Body of pancreas (tissue), 4 donors: ENCODE data around the gene MAPK1IP1L. TPM values are rescaled to one million over a fixed set of nuclear protein-coding genes. Genes with fewer than 3 reads are reported as not detected.
"Not testable (repeated sequence)": the region's sequence is repeated elsewhere in the genome, so short reads cannot be mapped to it uniquely, and the experiment has no call there.

Experiments used
- ATAC-seq: fragments of 150-250 bp; one replicate; pipeline ENCODE4 v1.9.1; 2016
- DNase-seq, 4 donors: peaks; one replicate each; pipeline ENCODE4 v3.0.0-alpha.2; 2019
- H3K27ac ChIP-seq, 4 donors: fragments of 200-600 bp; sonication (generic); 1 replicate in 3 of 4; 2 replicates in 1 of 4; pipeline versions ENCODE4 v1.5.1 to v1.6.1; 2016 to 2019; ENCODE audit warnings: mild to moderate bottlenecking in 1 of 4, mixed read lengths in 1 of 4, moderate library complexity in 1 of 4
- H3K27me3 ChIP-seq, 2 donors: fragments of 200-600 bp; sonication (generic); one replicate each; pipeline ENCODE4 v1.6.0; 2016; ENCODE audit warnings: mild to moderate bottlenecking in 1 of 2
- H3K36me3 ChIP-seq, 2 donors: fragments of 200-600 bp; sonication (generic); replicated peaks in 1 of 2; 2 replicates each; pipeline ENCODE4 v1.5.1; 2016; ENCODE audit warnings: low read depth in 2 of 2; ENCODE audit not compliant: insufficient read depth in 1 of 2
- H3K4me1 ChIP-seq: fragments of 200-600 bp; sonication (generic); one replicate; pipeline ENCODE4 v1.6.0; 2016
- H3K4me3 ChIP-seq, 2 donors: fragments of 200-600 bp; sonication (generic); 1 replicate in 1 of 2; 2 replicates in 1 of 2; pipeline ENCODE4 v1.5.1; 2016 to 2019
- H3K9me3 ChIP-seq, 3 donors: fragments of 200-600 bp; sonication (generic); 1 replicate in 2 of 3; 2 replicates in 1 of 3; pipeline ENCODE4 v1.5.1; 2016
- CTCF ChIP-seq, 7 experiments: fragments of 450-650 bp in 4 of 7; fragments of 200-600 bp in 3 of 7; sonication (generic) in 3 of 7; IDR thresholded peaks; one replicate each; pipeline ENCODE4 v1.5.1; 2016 to 2019; ENCODE audit warnings: antibody characterized with exemption in 7 of 7
- POLR2A ChIP-seq, 3 donors: fragments of 450-650 bp; IDR thresholded peaks; one replicate each; pipeline ENCODE4 v1.6.1; 2016; ENCODE audit warnings: antibody characterized with exemption in 3 of 3, mild to moderate bottlenecking in 2 of 3
- WGBS, 2 donors: methylation state at CpG; one replicate each; pipeline ENCODE4 v1.1.5; 2017; 5-methylcytosine and 5-hydroxymethylcytosine counted together
- intact Hi-C: fragments of 100-400 bp; cut with DNase I; formaldehyde crosslinking; loops from one replicate; pipeline ENCODE4 v1.15.1; 2023
- total RNA-seq, 2 donors: library from RNA; depleted of rRNA; stranded (reverse); fragments of >200 nt; gene quantifications; one replicate each; pipeline ENCODE4 v1.1.0, GENCODE V29; 2016

The MAPK1IP1L gene
- total RNA-seq, result 10 to 100 TPM in 1 of 2 donors, 1 to 10 TPM in 1; 7.9 to 13.2 TPM

- TF ChIP-seq CTCF (IDR thresholded peaks at IDR 0.05), result peak; percentile 99 to 100 (median 100)
- peak; percentile 99 for TF ChIP-seq POLR2A (IDR thresholded peaks at IDR 0.05)
- H3K27ac ChIP-seq, result peak within 1 kb of the TSS; percentile 93 to 100 (median 98)
- ATAC-seq (peak; percentile 97), DNase-seq (peak; percentile 88 to 93 (median 90))
- 0 to 1% methylated on average over 14 to 87 of the region's 98 CpGs for WGBS, 2 donors
- peaks cover 26% of the 10 kb centered on the region for H3K4me1 ChIP-seq
- H3K4me3 ChIP-seq, result peak within 1 kb of the TSS; percentile 79 to 94
- intact Hi-C loops, result no loop called here
- no peaks in the 10 kb centered on the region for H3K9me3 ChIP-seq
- no peaks in the 10 kb centered on the region for H3K27me3 ChIP-seq
- H3K36me3 ChIP-seq, result no peaks in the 10 kb centered on the region
These were observed at the start of gene MAPK1IP1L for GRCh38 chr14:55051423-55052268. MAPK1IP1L (plus strand) TSS chr14:55051647; CDS start chr14:55061684, 10,037 bp downstream.

DNA sequence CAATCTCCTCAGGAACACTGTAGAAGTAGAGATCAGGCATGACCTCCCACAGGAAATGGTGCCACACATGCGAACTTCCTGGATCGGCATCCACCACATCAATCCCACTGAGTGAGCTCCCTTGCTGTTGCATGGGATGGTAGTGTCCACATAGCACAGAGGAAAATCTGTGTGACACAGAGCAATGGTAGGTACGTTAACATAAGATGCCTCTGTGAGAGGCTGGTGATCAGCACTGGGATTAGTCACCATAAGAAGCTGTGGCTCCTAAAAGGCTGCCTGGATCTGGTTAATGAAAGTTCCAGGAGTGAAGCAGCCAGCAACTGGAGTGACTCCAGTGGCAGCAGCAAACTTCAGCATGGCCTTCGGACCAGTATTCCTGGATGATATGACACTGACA lies 46.4 kb upstream of the MAPK1IP1L start:
- no peaks in the 10 kb centered on the region for H3K9me3 ChIP-seq
- no peak for ATAC-seq
- H3K4me3 ChIP-seq, result no peak overlapping the region
- no peak overlapping the region for H3K27ac ChIP-seq
- 77 to 92% methylated on average over 2 to 4 of the region's 4 CpGs for WGBS, 2 donors
- DNase-seq, result no peak
- H3K27me3 ChIP-seq, result no peaks in the 10 kb centered on the region
- H3K36me3 ChIP-seq, result no peaks in the 10 kb centered on the region
- intact Hi-C loops, result no loop called here
- TF ChIP-seq CTCF (IDR thresholded peaks at IDR 0.05) (no peak), POLR2A (IDR thresholded peaks at IDR 0.05) (no peak)
- no peaks in the 10 kb centered on the region for H3K4me1 ChIP-seq

GRCh38 chr14:55015006-55015405 lies 36.4 kb upstream of the MAPK1IP1L start:
- no peak for ATAC-seq
- Histone ChIP-seq H3K4me1 (no peaks in the 10 kb centered on the region), H3K36me3 (no peaks in the 10 kb centered on the region), H3K4me3 (no peak overlapping the region), H3K9me3 (no peaks in the 10 kb centered on the region), H3K27me3 (no peaks in the 10 kb centered on the region), H3K27ac (no peak overlapping the region)
- DNase-seq, result no peak
- intact Hi-C loops, result no loop called here
- TF ChIP-seq POLR2A (IDR thresholded peaks at IDR 0.05) (no peak), CTCF (IDR thresholded peaks at IDR 0.05) (no peak)
- whole genome bisulfite sequencing, 2 donors, result 85 to 91% methylated on average over 2 of the region's 2 CpGs

- TF ChIP-seq POLR2A (IDR thresholded peaks at IDR 0.05) (no peak), CTCF (IDR thresholded peaks at IDR 0.05) (no peak)
- no peaks in the 10 kb centered on the region for H3K36me3 ChIP-seq
- H3K27me3 ChIP-seq, result no peaks in the 10 kb centered on the region
- H3K4me3 ChIP-seq, result no peak overlapping the region
- H3K27ac ChIP-seq, result no peak overlapping the region
- 79 to 91% methylated on average over 2 of the region's 2 CpGs for WGBS, 2 donors
- DNase-seq, result no peak
- ATAC-seq, result no peak
- intact Hi-C loops, result no loop called here
- H3K4me1 ChIP-seq, result no peaks in the 10 kb centered on the region
- no peaks in the 10 kb centered on the region for H3K9me3 ChIP-seq
These were observed 31.4 kb upstream of the MAPK1IP1L start for GRCh38 chr14:55019968-55020554.

GRCh38 chr14:55024365-55024764 lies 27.1 kb upstream of the MAPK1IP1L start:
- 51 to 68% methylated on average over 4 of the region's 5 CpGs for WGBS, 2 donors
- H3K4me3 ChIP-seq, DNase-seq, H3K27me3 ChIP-seq, ATAC-seq, intact Hi-C loops, H3K9me3 ChIP-seq, H3K27ac ChIP-seq, H3K36me3 ChIP-seq: not testable (repeated sequence)
- peaks cover 23% of the 10 kb centered on the region for H3K4me1 ChIP-seq
